WI38 (cell line): Measurements from ENCODE around the gene UCK1.
A peak's percentile ranks its signal among the peaks of the same experiment; 100 is the strongest.

Source experiments
- H3K4me3 ChIP-seq: 2 replicates; pipeline ENCODE4 v1.5.1; 2011; ENCODE audit warnings: low read depth, mild to moderate bottlenecking, control low read depth, low read length
- TF ChIP-seq, protein P1 (sequence below): IDR thresholded peaks from 2 replicates; pipeline ENCODE4 v1.5.1; 2012; ENCODE audit warnings: low read depth, mild to moderate bottlenecking, control low read depth, low read length

The UCK1 gene

DNA sequence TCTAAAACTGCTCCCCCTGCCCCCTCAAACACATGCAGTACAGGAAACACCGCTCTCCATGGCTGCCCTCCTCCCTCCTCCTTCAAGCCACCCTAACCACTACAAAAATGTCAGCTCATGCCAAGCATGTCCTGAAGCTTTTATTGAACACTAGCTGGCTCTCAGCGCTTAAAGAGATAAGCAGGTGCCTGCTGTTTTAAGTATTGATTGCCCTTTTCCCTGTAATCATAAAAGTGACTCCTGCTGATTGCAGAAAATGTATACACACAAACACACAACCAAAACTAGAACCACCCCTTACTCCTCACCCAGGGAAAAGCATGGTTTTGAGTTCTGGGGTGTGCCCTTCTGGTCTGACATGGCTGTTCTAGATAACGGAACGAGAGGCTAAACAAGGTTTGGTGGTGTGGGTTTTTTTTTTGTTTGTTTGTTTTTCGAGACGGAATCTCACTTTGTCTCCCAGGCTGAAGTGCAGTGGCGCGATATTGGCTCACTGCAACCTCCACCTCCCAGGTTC is 3.7 kb upstream of the UCK1 start:
- TF ChIP-seq, protein P1, sequence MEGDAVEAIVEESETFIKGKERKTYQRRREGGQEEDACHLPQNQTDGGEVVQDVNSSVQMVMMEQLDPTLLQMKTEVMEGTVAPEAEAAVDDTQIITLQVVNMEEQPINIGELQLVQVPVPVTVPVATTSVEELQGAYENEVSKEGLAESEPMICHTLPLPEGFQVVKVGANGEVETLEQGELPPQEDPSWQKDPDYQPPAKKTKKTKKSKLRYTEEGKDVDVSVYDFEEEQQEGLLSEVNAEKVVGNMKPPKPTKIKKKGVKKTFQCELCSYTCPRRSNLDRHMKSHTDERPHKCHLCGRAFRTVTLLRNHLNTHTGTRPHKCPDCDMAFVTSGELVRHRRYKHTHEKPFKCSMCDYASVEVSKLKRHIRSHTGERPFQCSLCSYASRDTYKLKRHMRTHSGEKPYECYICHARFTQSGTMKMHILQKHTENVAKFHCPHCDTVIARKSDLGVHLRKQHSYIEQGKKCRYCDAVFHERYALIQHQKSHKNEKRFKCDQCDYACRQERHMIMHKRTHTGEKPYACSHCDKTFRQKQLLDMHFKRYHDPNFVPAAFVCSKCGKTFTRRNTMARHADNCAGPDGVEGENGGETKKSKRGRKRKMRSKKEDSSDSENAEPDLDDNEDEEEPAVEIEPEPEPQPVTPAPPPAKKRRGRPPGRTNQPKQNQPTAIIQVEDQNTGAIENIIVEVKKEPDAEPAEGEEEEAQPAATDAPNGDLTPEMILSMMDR = no peak

DNA sequence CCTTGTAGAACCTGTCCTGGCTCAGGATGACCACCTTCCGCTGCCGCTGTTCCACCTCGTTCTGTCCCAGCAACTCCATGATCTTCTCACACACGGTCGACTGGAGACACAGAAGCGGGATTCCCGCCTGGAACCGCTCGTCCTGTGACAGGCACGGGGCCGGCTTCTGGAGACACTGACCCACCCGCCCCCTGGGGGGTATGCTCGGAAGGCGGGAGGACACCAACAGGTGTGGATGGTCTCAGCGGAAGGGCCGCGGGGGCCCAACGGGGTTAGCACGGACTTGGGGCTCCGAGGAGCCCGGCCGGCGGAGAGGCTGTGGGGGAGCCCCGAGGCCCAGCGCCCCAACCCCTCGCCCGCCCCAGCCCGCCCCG is 530 bp downstream of the UCK1 start:
- TF ChIP-seq, protein P1 = no peak
- H3K4me3 ChIP-seq = peak overlapping the region; percentile 77

More for the DNA sequence above, 3.7 kb upstream of the UCK1 start:
- H3K4me3 ChIP-seq = no peak overlapping the region

DNA sequence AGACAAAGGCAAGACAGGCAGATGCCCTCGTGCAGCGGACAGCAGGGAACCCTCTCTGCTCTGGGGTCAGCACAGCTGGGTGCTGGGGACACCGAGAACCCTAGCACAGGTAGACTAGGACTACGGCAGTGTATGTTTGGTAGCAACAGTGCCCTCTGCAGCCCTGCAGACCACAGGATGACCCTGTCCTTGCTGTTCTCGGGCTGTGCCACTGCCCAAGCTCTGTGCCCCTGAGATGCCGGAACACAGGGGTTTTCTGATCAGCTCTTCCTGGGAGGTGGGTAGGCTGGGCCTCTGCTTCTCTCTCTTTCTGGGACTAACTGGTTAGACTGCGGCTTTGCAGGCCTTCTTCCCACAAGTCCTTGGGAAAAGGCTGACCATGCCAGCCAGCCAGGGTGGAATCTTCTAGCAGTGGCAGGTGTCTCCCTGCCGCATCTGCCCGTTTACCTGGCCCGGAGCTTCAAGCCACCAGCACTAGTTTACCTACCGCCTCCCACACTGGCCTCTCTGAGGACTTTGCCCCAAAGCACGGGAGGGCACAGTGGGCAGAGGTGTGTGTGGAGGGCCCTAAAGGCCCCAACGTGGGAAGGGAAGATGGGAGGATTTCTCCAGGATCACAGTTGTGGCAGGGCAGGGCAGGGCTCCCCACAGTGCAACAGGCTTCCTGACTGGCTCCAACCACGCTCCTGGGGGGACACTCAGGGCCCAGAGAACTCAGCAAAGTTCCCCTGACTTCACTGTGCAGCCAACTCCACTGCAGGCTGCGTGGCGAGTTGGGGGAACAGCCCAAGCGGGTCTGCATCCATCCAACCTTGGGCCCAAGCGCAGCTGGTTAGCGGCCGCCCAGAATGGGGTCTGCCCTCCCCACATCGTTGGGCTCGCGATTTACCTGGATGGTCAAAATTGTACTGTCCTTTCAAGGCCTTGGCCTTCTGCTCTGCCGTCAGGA is 1.2 kb downstream of the UCK1 start:
- peak overlapping the region; percentile 77 for H3K4me3 ChIP-seq
- TF ChIP-seq, protein P1 = no peak

DNA sequence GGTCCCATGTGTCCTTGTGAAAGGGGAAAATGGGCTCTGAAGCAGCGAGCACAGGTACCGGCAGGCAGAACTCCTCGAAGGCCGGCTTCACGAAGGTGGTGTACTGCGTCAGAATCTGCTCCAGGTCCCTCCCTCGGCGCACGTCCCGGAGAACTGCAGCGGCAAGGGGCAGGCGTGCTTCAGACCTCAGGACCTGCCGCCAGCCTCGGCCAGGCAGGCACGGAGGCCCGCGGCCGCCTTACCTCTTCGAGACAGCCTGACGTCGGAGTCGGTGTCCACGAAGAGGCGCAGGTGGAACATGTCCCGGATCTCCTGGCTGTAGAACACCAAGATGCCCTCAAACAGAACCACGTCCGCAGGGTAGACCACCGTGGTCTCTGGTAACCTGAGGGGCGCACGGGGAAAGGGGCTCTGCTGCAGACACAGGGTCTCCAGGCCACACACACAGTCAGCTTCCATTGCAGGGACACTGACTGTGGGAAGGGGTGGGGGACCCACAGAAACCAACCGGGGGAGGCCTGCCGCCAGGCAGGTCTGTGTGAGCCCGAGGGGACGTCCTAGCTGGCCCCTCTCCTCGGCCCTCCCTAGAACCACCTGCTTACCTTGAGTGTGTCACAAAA is 2.1 kb downstream of the UCK1 start:
- no peak overlapping the region for H3K4me3 ChIP-seq
- TF ChIP-seq, protein P1 = no peak

DNA sequence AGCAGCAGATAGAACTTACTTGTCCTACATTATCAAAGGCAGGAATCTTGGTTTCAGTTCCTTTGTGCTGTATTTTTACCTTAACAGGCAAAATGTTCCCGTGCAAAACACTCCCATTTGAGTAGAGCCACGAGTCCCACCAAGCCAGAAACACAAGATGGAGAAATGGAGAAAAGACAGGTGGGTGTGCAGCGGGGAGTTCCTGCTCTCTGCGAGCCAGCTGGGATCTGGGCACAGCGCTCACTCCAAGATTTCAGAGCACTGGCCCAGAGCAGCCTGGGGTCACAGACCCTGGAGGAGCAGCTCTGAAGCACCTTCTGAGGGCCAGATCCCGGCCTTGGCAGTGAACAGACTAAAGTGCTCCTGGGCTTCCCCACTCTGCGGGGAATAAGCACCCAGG is 2.9 kb downstream of the UCK1 start:
- H3K4me3 ChIP-seq = no peak overlapping the region
- TF ChIP-seq, protein P1 = no peak

DNA sequence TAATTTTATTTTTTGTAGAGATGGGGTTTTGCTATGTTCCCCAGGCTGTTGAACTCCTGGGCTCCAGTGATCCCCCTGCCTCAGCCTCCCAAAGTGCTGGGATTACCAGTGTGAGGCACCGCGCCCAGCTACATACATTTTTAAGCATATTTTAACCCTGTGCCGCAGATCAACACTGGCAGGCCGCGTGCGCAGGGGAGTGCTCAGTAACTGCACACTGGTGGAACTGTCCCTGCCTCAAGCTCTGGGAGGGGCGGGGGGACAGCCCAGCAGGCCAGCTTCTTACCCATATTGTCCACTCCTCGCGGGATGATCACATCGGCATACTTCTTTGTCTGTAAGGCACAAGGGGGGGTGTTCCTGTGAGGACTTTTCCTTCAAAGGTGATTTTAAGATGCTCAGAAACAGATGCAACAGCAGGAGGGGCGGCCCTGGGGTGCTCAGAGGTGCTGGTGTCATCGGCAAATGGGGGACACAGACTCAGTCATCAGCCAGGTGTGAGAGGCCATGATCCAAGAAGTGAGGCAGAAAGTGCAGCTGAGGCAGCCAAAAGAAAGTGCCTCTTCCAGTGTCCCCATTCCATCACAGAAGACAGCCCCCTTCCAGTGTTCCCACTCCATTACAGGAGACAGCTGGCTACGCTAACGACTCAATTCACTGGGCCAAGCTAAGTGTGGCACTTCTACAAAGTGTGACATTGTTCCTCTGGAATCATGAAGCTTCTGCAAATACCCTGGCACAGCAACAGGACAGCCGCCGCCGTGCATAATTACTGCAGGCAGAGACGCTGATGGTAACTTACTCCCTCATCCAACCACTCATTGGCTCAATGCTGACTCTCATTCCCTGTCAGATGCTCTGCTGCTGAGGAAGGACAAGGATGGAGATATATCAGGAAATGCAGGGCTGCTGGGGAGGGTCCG is 5.2 kb downstream of the UCK1 start:
- no peak overlapping the region for H3K4me3 ChIP-seq
- TF ChIP-seq, protein P1 = no peak
